NCI-H1048 (cell line): Measurements from ENCODE around the gene IGHMBP2.

Source experiments
- DNase-seq: peaks from one replicate; lab custom pipeline; 2025; lab: John Stamatoyannopoulos, UW

IGHMBP2 gene

GRCh38 chr11:68890490-68891231 is 13.0 kb upstream of the IGHMBP2 start:
- no peak for DNase-seq

- DNase-seq: no peak
These were observed 12.2 kb upstream of the IGHMBP2 start for GRCh38 chr11:68891351-68891948.

- no peak for DNase-seq
These were observed 11.1 kb upstream of the IGHMBP2 start for GRCh38 chr11:68892576-68892975.

- no peak for DNase-seq
These were observed 10.4 kb upstream of the IGHMBP2 start for GRCh38 chr11:68893282-68893681.

- no peak for DNase-seq
These were observed 7.3 kb upstream of the IGHMBP2 start for GRCh38 chr11:68896171-68896959.

- DNase-seq: no peak
These were observed 6.2 kb upstream of the IGHMBP2 start for GRCh38 chr11:68897441-68897840.

GRCh38 chr11:68900835-68901381 is 2.8 kb upstream of the IGHMBP2 start:
- no peak for DNase-seq

- DNase-seq: no peak
These were observed 657 bp downstream of the IGHMBP2 start for GRCh38 chr11:68904248-68904847.

- DNase-seq: no peak
These were observed 2.0 kb downstream of the IGHMBP2 start for GRCh38 chr11:68905421-68906360.

GRCh38 chr11:68908273-68908672 is 4.6 kb downstream of the IGHMBP2 start:
- no peak for DNase-seq

GRCh38 chr11:68910965-68911364 is 7.3 kb downstream of the IGHMBP2 start:
- DNase-seq: no peak

- no peak for DNase-seq
These were observed 8.0 kb downstream of the IGHMBP2 start for GRCh38 chr11:68911731-68912130.

GRCh38 chr11:68912254-68912653 is 8.6 kb downstream of the IGHMBP2 start:
- no peak for DNase-seq

- DNase-seq: no peak
These were observed 9.5 kb downstream of the IGHMBP2 start for GRCh38 chr11:68913188-68913587.

- DNase-seq: no peak
These were observed 11.1 kb downstream of the IGHMBP2 start for GRCh38 chr11:68914761-68915160.

- DNase-seq: no peak
These were observed 12.7 kb downstream of the IGHMBP2 start for GRCh38 chr11:68916439-68916838.

GRCh38 chr11:68923614-68924013 is 19.9 kb downstream of the IGHMBP2 start:
- DNase-seq: no peak

- DNase-seq: no peak
These were observed 20.6 kb downstream of the IGHMBP2 start for GRCh38 chr11:68924073-68924925.

GRCh38 chr11:68925611-68926010 is 21.9 kb downstream of the IGHMBP2 start:
- no peak for DNase-seq
